Activated naive CD8-positive, alpha-beta T cell treated with anti-CD3 and anti-CD28 coated beads for 36 hours (primary cell): ENCODE results near the gene GNGT2. TPM values are rescaled to one million over a fixed set of nuclear protein-coding genes. Genes with fewer than 3 reads are reported as not detected.

ENCODE experiments used
- DNase-seq: peaks from one replicate; pipeline ENCODE4 v3.0.0; 2021
- H3K27ac Mint-ChIP-seq: one replicate; pipeline ENCODE4 v1.8.0; 2022; ENCODE audit warnings: mild to moderate bottlenecking, moderate library complexity, mixed read lengths
- H3K27me3 Mint-ChIP-seq: one replicate; pipeline ENCODE4 v1.8.0; 2022; ENCODE audit warnings: mild to moderate bottlenecking, mixed read lengths
- H3K36me3 Mint-ChIP-seq: one replicate; pipeline ENCODE4 v1.8.0; 2021; ENCODE audit warnings: mild to moderate bottlenecking, mixed read lengths
- H3K4me1 Mint-ChIP-seq: one replicate; pipeline ENCODE4 v1.8.0; 2021; ENCODE audit warnings: mixed read lengths
- H3K4me3 Mint-ChIP-seq: one replicate; pipeline ENCODE4 v1.8.0; 2022; ENCODE audit warnings: mild to moderate bottlenecking, moderate library complexity, mixed read lengths
- H3K9me3 Mint-ChIP-seq: one replicate; pipeline ENCODE4 v1.8.0; 2022; ENCODE audit warnings: mixed read lengths
- total RNA-seq, 2 experiments: library from RNA; stranded (reverse); gene quantifications; one replicate each; pipeline ENCODE4 v1.2.3, GENCODE V29; 2021

Gene GNGT2
- total RNA-seq, 2 experiments from 2014 or later: 25.5 to 28.4 TPM

GRCh38 chr17:49223168-49223516 is 12.8 kb upstream of the GNGT2 start:
- H3K27ac Mint-ChIP-seq: peak overlapping the region; percentile 6
- peaks cover 38% of the 10 kb centered on the region for H3K4me1 Mint-ChIP-seq
- H3K36me3 Mint-ChIP-seq: peaks cover 30% of the 10 kb centered on the region
- no peak for DNase-seq
- H3K4me3 Mint-ChIP-seq: peak overlapping the region; percentile 49
- no peaks in the 10 kb centered on the region for H3K9me3 Mint-ChIP-seq
- H3K27me3 Mint-ChIP-seq: peaks cover 20% of the 10 kb centered on the region

- H3K36me3 Mint-ChIP-seq: peaks cover 53% of the 10 kb centered on the region
- DNase-seq: no peak
- H3K27me3 Mint-ChIP-seq: peaks cover 9% of the 10 kb centered on the region
- H3K27ac Mint-ChIP-seq: peak overlapping the region; percentile 94
- H3K9me3 Mint-ChIP-seq: peaks cover 1% of the 10 kb centered on the region
- peaks cover 59% of the 10 kb centered on the region for H3K4me1 Mint-ChIP-seq
- H3K4me3 Mint-ChIP-seq: peak overlapping the region; percentile 33
These were observed 9.6 kb upstream of the GNGT2 start for GRCh38 chr17:49219987-49220386.

- Mint-ChIP-seq H3K4me3 (peak overlapping the region; percentile 61), H3K36me3 (peaks cover 58% of the 10 kb centered on the region), H3K27me3 (peaks cover 4% of the 10 kb centered on the region), H3K27ac (peak overlapping the region; percentile 94), H3K4me1 (peaks cover 65% of the 10 kb centered on the region), H3K9me3 (peaks cover 1% of the 10 kb centered on the region)
- peak; percentile 71 for DNase-seq
These were observed 8.9 kb upstream of the GNGT2 start for GRCh38 chr17:49218941-49219913.

GRCh38 chr17:49217651-49218413 is 7.5 kb upstream of the GNGT2 start:
- H3K9me3 Mint-ChIP-seq: peaks cover 1% of the 10 kb centered on the region

GRCh38 chr17:49216953-49217650 is 6.7 kb upstream of the GNGT2 start:
- Mint-ChIP-seq H3K4me1 (peaks cover 71% of the 10 kb centered on the region), H3K27ac (peak overlapping the region; percentile 62), H3K4me3 (peak overlapping the region; percentile 18), H3K36me3 (peaks cover 64% of the 10 kb centered on the region), H3K9me3 (peaks cover 1% of the 10 kb centered on the region), H3K27me3 (no peaks in the 10 kb centered on the region)
- no peak for DNase-seq

More at GRCh38 chr17:49217651-49218413, 7.5 kb upstream of the GNGT2 start:
- Mint-ChIP-seq H3K36me3 (peaks cover 67% of the 10 kb centered on the region), H3K4me3 (peak overlapping the region; percentile 73), H3K27me3 (no peaks in the 10 kb centered on the region), H3K4me1 (peaks cover 68% of the 10 kb centered on the region), H3K27ac (peak overlapping the region; percentile 94)
- peak; percentile 64 for DNase-seq

- peaks cover 61% of the 10 kb centered on the region for H3K36me3 Mint-ChIP-seq
- DNase-seq: no peak
- H3K9me3 Mint-ChIP-seq: peaks cover 1% of the 10 kb centered on the region
- peaks cover 72% of the 10 kb centered on the region for H3K4me1 Mint-ChIP-seq
- peak overlapping the region; percentile 84 for H3K27ac Mint-ChIP-seq
- H3K4me3 Mint-ChIP-seq: peak overlapping the region; percentile 57
- H3K27me3 Mint-ChIP-seq: no peaks in the 10 kb centered on the region
These were observed 6.1 kb upstream of the GNGT2 start for GRCh38 chr17:49216482-49216881.

GRCh38 chr17:49214676-49215360 is 4.4 kb upstream of the GNGT2 start:
- DNase-seq: peak; percentile 44
- Mint-ChIP-seq H3K4me3 (peak overlapping the region; percentile 94), H3K9me3 (peaks cover 1% of the 10 kb centered on the region), H3K4me1 (peaks cover 75% of the 10 kb centered on the region), H3K27me3 (no peaks in the 10 kb centered on the region), H3K36me3 (peaks cover 62% of the 10 kb centered on the region), H3K27ac (peak overlapping the region; percentile 90)

GRCh38 chr17:49213847-49214246 is 3.5 kb upstream of the GNGT2 start:
- Mint-ChIP-seq H3K9me3 (peaks cover 1% of the 10 kb centered on the region), H3K4me3 (peak overlapping the region; percentile 94), H3K27ac (peak overlapping the region; percentile 84), H3K36me3 (peaks cover 55% of the 10 kb centered on the region), H3K4me1 (peaks cover 77% of the 10 kb centered on the region), H3K27me3 (no peaks in the 10 kb centered on the region)
- DNase-seq: no peak

GRCh38 chr17:49213399-49213798 is 3.0 kb upstream of the GNGT2 start:
- Mint-ChIP-seq H3K36me3 (peaks cover 53% of the 10 kb centered on the region), H3K4me1 (peaks cover 76% of the 10 kb centered on the region), H3K27me3 (no peaks in the 10 kb centered on the region), H3K9me3 (peaks cover 1% of the 10 kb centered on the region), H3K4me3 (peak overlapping the region; percentile 94), H3K27ac (peak overlapping the region; percentile 79)
- no peak for DNase-seq

- Mint-ChIP-seq H3K4me3 (peak overlapping the region; percentile 94), H3K27me3 (no peaks in the 10 kb centered on the region), H3K9me3 (no peaks in the 10 kb centered on the region), H3K36me3 (peaks cover 29% of the 10 kb centered on the region), H3K27ac (peak overlapping the region; percentile 95), H3K4me1 (peaks cover 40% of the 10 kb centered on the region)
- no peak for DNase-seq
These were observed 1.3 kb downstream of the GNGT2 start for GRCh38 chr17:49209061-49209571.

GRCh38 chr17:49204516-49204915 is 5.9 kb downstream of the GNGT2 start:
- H3K36me3 Mint-ChIP-seq: peaks cover 12% of the 10 kb centered on the region
- no peak overlapping the region for H3K27ac Mint-ChIP-seq
- no peaks in the 10 kb centered on the region for H3K27me3 Mint-ChIP-seq
- no peak overlapping the region for H3K4me3 Mint-ChIP-seq
- DNase-seq: no peak
- H3K4me1 Mint-ChIP-seq: peaks cover 10% of the 10 kb centered on the region
- no peaks in the 10 kb centered on the region for H3K9me3 Mint-ChIP-seq

GRCh38 chr17:49203796-49204195 is 6.6 kb downstream of the GNGT2 start:
- Mint-ChIP-seq H3K4me3 (no peak overlapping the region), H3K27ac (no peak overlapping the region), H3K9me3 (no peaks in the 10 kb centered on the region), H3K36me3 (peaks cover 12% of the 10 kb centered on the region), H3K4me1 (peaks cover 3% of the 10 kb centered on the region), H3K27me3 (no peaks in the 10 kb centered on the region)
- DNase-seq: no peak

- Mint-ChIP-seq H3K36me3 (peaks cover 7% of the 10 kb centered on the region), H3K4me3 (no peak overlapping the region), H3K27ac (no peak overlapping the region), H3K27me3 (no peaks in the 10 kb centered on the region), H3K4me1 (no peaks in the 10 kb centered on the region), H3K9me3 (no peaks in the 10 kb centered on the region)
- no peak for DNase-seq
These were observed 8.9 kb downstream of the GNGT2 start for GRCh38 chr17:49201481-49201927.
